Measurements from ENCODE around the gene PTCH2.
"Not testable (repeated sequence)": the region's sequence is repeated elsewhere in the genome, so short reads cannot be mapped to it uniquely, and the experiment has no call there.

The PTCH2 gene

DNA sequence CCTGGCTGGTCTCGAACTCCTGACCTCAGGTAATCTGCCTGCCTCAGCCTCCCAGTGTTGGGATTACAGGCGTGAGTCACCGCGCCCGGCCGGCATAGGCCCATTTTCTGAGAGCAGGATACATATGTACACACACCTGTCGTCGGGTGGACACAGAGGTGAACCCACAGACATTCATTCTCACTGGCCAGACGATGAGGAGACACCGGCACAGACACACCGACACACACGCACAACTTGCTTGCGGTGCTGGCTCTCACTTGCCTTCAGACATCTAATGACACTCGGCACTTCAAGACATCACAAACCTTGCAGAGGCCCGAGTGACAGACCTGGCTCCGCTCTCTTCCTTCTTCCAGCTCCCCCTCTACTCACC lies 579 bp downstream of the PTCH2 start:
- H3K9me3 ChIP-seq (ENCODE audit: control insufficient read depth, insufficient read depth, low read length): no peaks in the 10 kb centered on the region
- no peaks in the 10 kb centered on the region for H3K36me3 ChIP-seq (ENCODE audit: control insufficient read depth, insufficient read depth, low read length)
- H3K27me3 ChIP-seq (ENCODE audit: control insufficient read depth, insufficient read depth, low read length): 0 out of 2 replicates have a peak, but pooled peaks cover 3% of the 10 kb centered on the region
- H3K9ac ChIP-seq (ENCODE audit: low read depth, low read length): no peak overlapping the region
- H3K4me3 ChIP-seq (ENCODE audit: low read depth, low read length): peak overlapping the region; percentile 76
- H3K4me1 ChIP-seq (ENCODE audit: control insufficient read depth, insufficient read depth, low read length): no peaks in the 10 kb centered on the region
- H3K27ac ChIP-seq (ENCODE audit: low read depth, low read length): no peak overlapping the region

- H3K27ac ChIP-seq (ENCODE audit: low read depth, low read length): no peak overlapping the region
- H3K9me3 ChIP-seq (ENCODE audit: control insufficient read depth, insufficient read depth, low read length): no peaks in the 10 kb centered on the region
- H3K36me3 ChIP-seq (ENCODE audit: control insufficient read depth, insufficient read depth, low read length): no peaks in the 10 kb centered on the region
- no peaks in the 10 kb centered on the region for H3K4me1 ChIP-seq (ENCODE audit: control insufficient read depth, insufficient read depth, low read length)
- H3K9ac ChIP-seq (ENCODE audit: low read depth, low read length): no peak overlapping the region
- H3K4me3 ChIP-seq (ENCODE audit: low read depth, low read length): no peak overlapping the region
- 0 out of 2 replicates have a peak, but pooled peaks cover 3% of the 10 kb centered on the region for H3K27me3 ChIP-seq (ENCODE audit: control insufficient read depth, insufficient read depth, low read length)
Observed at GRCh38 chr1:44839576-44839975, 3.5 kb downstream of the PTCH2 start.

DNA sequence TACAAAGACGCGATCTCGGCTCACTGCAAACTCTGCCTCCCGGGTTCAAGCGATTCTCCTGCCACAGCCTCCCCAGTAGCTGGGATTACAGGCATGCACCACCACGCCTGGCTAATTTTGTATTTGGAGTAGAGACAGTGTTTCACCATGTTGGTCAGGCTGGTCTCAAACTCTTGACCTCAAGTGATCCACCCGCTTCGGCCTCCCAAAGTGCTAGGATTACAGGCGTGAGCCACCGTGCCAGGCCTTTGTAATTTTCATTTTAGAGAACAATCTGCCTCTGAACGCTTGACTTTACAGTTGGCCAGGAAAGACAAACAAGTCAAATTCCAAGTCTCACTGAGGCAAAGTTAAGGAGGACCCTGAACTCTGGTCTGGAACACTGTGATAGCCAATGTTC lies 4.8 kb downstream of the PTCH2 start:
- not testable (repeated sequence) for H3K27ac ChIP-seq (ENCODE audit: low read depth, low read length); H3K4me3 ChIP-seq (ENCODE audit: low read depth, low read length); H3K4me1 ChIP-seq (ENCODE audit: control insufficient read depth, insufficient read depth, low read length); H3K27me3 ChIP-seq (ENCODE audit: control insufficient read depth, insufficient read depth, low read length); H3K9me3 ChIP-seq (ENCODE audit: control insufficient read depth, insufficient read depth, low read length); H3K36me3 ChIP-seq (ENCODE audit: control insufficient read depth, insufficient read depth, low read length); H3K9ac ChIP-seq (ENCODE audit: low read depth, low read length)

- Histone ChIP-seq H3K27ac (ENCODE audit: low read depth, low read length) (no peak overlapping the region), H3K27me3 (ENCODE audit: control insufficient read depth, insufficient read depth, low read length) (no peaks in the 10 kb centered on the region), H3K9me3 (ENCODE audit: control insufficient read depth, insufficient read depth, low read length) (no peaks in the 10 kb centered on the region), H3K9ac (ENCODE audit: low read depth, low read length) (no peak overlapping the region), H3K36me3 (ENCODE audit: control insufficient read depth, insufficient read depth, low read length) (no peaks in the 10 kb centered on the region), H3K4me3 (ENCODE audit: low read depth, low read length) (no peak overlapping the region), H3K4me1 (ENCODE audit: control insufficient read depth, insufficient read depth, low read length) (peaks cover 10% of the 10 kb centered on the region; the same call in 1 of the 2 replicates)
Observed at GRCh38 chr1:44835738-44836675, 7.0 kb downstream of the PTCH2 start.

DNA sequence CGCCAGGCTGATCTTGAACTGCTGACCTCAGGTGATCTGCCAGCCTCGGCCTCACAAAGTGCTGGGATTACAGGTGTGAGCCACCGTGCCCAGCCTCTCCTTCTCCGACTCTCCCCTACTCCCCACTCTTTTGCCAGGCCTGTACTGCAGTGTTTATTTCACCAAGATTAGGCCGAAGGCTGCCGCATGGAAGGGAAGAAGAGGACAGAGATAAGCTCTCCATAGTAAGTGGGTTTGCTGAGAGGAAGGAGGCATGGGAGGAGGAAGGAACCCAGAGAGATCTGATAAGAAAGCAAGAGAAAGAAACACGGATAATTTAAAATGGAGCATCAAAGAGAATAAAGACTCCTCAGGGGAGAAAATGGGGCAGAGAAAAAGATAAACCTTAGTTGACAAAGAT lies 8.7 kb downstream of the PTCH2 start:
- Histone ChIP-seq H3K9ac (ENCODE audit: low read depth, low read length) (no peak overlapping the region), H3K4me1 (ENCODE audit: control insufficient read depth, insufficient read depth, low read length) (peaks cover 12% of the 10 kb centered on the region; the same call in 1 of the 2 replicates), H3K9me3 (ENCODE audit: control insufficient read depth, insufficient read depth, low read length) (no peaks in the 10 kb centered on the region), H3K4me3 (ENCODE audit: low read depth, low read length) (no peak overlapping the region), H3K36me3 (ENCODE audit: control insufficient read depth, insufficient read depth, low read length) (no peaks in the 10 kb centered on the region), H3K27me3 (ENCODE audit: control insufficient read depth, insufficient read depth, low read length) (no peaks in the 10 kb centered on the region), H3K27ac (ENCODE audit: low read depth, low read length) (no peak overlapping the region)

DNA sequence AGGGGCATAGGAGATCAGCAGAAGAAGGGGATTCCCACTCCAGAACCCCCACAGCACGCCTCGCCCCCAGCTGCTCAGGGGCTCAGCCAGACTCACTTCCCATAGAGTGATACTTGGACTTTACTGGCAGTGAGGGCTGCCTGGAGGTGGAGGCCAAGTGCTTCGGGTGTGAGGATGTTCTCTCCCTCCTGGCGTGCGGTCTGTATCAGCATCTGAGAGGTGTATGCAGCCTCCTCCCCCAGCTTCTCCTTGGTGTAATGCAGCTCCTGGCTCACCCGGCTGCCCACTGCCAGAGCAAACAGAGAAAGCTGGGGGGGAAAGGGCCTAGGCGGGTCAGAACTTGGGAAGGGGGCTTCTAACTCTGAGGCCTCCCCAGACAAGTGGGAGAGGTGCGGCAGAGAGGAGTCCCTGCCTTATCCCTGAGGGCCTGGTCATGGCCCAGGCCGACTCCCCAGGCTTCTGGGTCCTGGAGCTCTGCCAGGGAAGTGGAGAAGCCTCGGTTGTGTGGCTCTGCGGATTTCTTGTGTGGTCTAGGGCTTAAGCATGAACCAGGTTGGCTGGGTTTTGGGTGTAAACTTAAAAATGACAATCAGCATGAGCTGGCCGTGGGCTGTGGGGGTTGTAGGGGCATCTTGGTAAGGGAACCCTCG lies 10.9 kb downstream of the PTCH2 start:
- peaks cover 12% of the 10 kb centered on the region; the same call in 1 of the 2 replicates for H3K4me1 ChIP-seq (ENCODE audit: control insufficient read depth, insufficient read depth, low read length)
- no peak overlapping the region for H3K9ac ChIP-seq (ENCODE audit: low read depth, low read length)
- H3K27me3 ChIP-seq (ENCODE audit: control insufficient read depth, insufficient read depth, low read length): no peaks in the 10 kb centered on the region
- H3K27ac ChIP-seq (ENCODE audit: low read depth, low read length): no peak overlapping the region
- no peaks in the 10 kb centered on the region for H3K36me3 ChIP-seq (ENCODE audit: control insufficient read depth, insufficient read depth, low read length)
- no peaks in the 10 kb centered on the region for H3K9me3 ChIP-seq (ENCODE audit: control insufficient read depth, insufficient read depth, low read length)
- H3K4me3 ChIP-seq (ENCODE audit: low read depth, low read length): no peak overlapping the region

- H3K9ac ChIP-seq (ENCODE audit: low read depth, low read length): no peak overlapping the region
- H3K27me3 ChIP-seq (ENCODE audit: control insufficient read depth, insufficient read depth, low read length): no peaks in the 10 kb centered on the region
- H3K4me3 ChIP-seq (ENCODE audit: low read depth, low read length): no peak overlapping the region
- H3K36me3 ChIP-seq (ENCODE audit: control insufficient read depth, insufficient read depth, low read length): no peaks in the 10 kb centered on the region
- no peaks in the 10 kb centered on the region for H3K9me3 ChIP-seq (ENCODE audit: control insufficient read depth, insufficient read depth, low read length)
- H3K4me1 ChIP-seq (ENCODE audit: control insufficient read depth, insufficient read depth, low read length): peaks cover 12% of the 10 kb centered on the region; the same call in 1 of the 2 replicates
- H3K27ac ChIP-seq (ENCODE audit: low read depth, low read length): no peak overlapping the region
Observed at GRCh38 chr1:44831516-44831915, 11.5 kb downstream of the PTCH2 start.

DNA sequence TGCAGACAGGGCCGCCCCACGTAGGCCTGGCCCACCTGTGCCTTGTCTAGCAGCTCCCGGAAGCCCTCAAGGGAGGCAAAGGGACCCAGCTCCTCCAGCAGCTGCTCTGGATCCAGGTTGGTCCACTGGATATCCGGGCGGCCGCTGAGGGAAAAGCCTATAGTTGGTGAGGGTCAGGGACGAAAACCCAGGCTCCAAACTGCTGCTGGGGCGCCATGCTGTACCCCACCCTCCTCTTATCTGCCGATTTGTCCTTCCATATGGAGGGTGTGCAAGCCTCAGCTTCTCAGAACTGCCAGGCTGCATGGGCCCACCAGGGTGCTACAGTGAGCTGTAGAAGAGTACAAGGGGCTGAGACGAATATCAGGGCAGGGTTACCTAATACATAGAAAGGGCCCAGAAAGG lies 12.2 kb downstream of the PTCH2 start:
- Histone ChIP-seq H3K4me3 (ENCODE audit: low read depth, low read length) (no peak overlapping the region), H3K27ac (ENCODE audit: low read depth, low read length) (no peak overlapping the region), H3K4me1 (ENCODE audit: control insufficient read depth, insufficient read depth, low read length) (peaks cover 12% of the 10 kb centered on the region; the same call in 1 of the 2 replicates), H3K9me3 (ENCODE audit: control insufficient read depth, insufficient read depth, low read length) (no peaks in the 10 kb centered on the region), H3K36me3 (ENCODE audit: control insufficient read depth, insufficient read depth, low read length) (no peaks in the 10 kb centered on the region), H3K9ac (ENCODE audit: low read depth, low read length) (no peak overlapping the region), H3K27me3 (ENCODE audit: control insufficient read depth, insufficient read depth, low read length) (no peaks in the 10 kb centered on the region)

DNA sequence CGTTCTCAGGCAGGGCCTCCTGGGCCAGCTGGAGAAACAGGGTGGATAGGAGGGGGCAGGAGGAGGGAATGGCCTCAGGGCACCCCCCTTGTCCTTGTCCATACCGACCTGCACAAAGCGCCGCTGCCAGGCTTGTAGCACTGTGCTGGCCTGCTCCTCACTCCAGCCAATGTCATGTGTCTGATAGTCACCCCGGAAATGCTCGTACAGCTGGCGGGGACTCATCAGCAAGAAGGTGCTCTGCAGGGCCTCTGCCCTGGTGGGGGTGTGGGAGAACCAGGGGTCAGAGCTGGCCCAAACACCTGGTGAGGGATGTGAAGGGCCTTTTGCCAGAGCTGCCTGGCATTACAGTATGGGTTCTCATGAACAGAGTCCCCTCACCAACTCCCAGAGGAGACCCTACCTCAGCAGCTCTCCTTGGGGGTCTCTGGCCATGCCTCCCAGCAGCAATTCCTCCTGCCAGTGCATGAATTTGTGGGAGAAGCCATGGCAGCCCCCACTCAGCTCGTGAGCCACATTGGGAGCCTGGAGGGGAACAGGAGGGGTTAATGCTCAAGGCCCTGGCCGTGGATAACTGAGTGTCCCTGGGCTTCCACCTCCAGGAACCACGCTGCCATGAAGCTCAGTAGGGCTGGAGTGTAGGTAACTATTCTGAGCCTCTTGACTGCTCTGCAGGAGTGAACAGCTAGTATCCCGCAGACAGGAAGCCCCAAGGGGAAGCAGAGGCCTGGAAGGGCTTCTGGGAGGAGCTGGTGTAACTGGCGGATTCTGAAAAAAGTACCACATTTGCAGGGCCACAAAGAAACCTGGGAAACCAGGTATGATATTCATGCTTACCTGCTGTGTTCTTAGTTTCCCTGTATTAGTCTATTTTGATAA lies 13.3 kb downstream of the PTCH2 start:
- no peak overlapping the region for H3K9ac ChIP-seq (ENCODE audit: low read depth, low read length)
- no peaks in the 10 kb centered on the region for H3K27me3 ChIP-seq (ENCODE audit: control insufficient read depth, insufficient read depth, low read length)
- peaks cover 12% of the 10 kb centered on the region; the same call in 1 of the 2 replicates for H3K4me1 ChIP-seq (ENCODE audit: control insufficient read depth, insufficient read depth, low read length)
- H3K36me3 ChIP-seq (ENCODE audit: control insufficient read depth, insufficient read depth, low read length): no peaks in the 10 kb centered on the region
- no peaks in the 10 kb centered on the region for H3K9me3 ChIP-seq (ENCODE audit: control insufficient read depth, insufficient read depth, low read length)
- H3K4me3 ChIP-seq (ENCODE audit: low read depth, low read length): no peak overlapping the region
- no peak overlapping the region for H3K27ac ChIP-seq (ENCODE audit: low read depth, low read length)

GRCh38 chr1:44828841-44829440 lies 14.1 kb downstream of the PTCH2 start:
- H3K27ac ChIP-seq (ENCODE audit: low read depth, low read length): no peak overlapping the region
- no peaks in the 10 kb centered on the region for H3K27me3 ChIP-seq (ENCODE audit: control insufficient read depth, insufficient read depth, low read length)
- peaks cover 12% of the 10 kb centered on the region; the same call in 1 of the 2 replicates for H3K4me1 ChIP-seq (ENCODE audit: control insufficient read depth, insufficient read depth, low read length)
- no peaks in the 10 kb centered on the region for H3K9me3 ChIP-seq (ENCODE audit: control insufficient read depth, insufficient read depth, low read length)
- no peaks in the 10 kb centered on the region for H3K36me3 ChIP-seq (ENCODE audit: control insufficient read depth, insufficient read depth, low read length)
- no peak overlapping the region for H3K9ac ChIP-seq (ENCODE audit: low read depth, low read length)
- H3K4me3 ChIP-seq (ENCODE audit: low read depth, low read length): no peak overlapping the region

Measured in HUES48 (cell line).